ENCODE measurements around the gene MT1X. TPM values are rescaled to one million over a fixed set of nuclear protein-coding genes. Genes with fewer than 3 reads are reported as not detected.
"Not testable (repeated sequence)": the region's sequence is repeated elsewhere in the genome, so short reads cannot be mapped to it uniquely, and the experiment has no call there.

MT1X gene
- total RNA-seq, 1 donor from 2014 or later = 39.3 TPM

DNA sequence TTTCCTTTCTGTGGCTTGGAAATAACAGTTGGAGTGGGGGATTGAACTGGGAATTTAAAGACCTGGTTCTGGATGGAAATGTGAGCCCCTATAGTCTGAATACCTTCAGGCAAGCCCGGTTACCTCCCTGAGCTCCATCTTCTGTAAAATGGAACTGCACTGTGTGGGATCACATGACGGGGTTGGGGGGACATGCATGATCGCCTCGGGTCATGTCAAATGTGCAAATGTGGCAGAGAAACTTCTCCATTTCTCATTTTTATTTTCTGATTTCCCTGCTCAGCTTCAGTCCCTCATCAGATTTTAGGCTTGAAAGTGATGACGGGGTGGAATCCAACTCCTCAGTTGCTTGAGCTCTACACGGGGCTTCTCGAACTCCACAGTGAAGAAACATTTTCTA lies 29.1 kb upstream of the MT1X start:
- H3K36me3 Mint-ChIP-seq = no peaks in the 10 kb centered on the region
- peaks cover 4% of the 10 kb centered on the region for H3K4me1 Mint-ChIP-seq (ENCODE audit: unreplicated experiment)
- TF ChIP-seq, protein P1, sequence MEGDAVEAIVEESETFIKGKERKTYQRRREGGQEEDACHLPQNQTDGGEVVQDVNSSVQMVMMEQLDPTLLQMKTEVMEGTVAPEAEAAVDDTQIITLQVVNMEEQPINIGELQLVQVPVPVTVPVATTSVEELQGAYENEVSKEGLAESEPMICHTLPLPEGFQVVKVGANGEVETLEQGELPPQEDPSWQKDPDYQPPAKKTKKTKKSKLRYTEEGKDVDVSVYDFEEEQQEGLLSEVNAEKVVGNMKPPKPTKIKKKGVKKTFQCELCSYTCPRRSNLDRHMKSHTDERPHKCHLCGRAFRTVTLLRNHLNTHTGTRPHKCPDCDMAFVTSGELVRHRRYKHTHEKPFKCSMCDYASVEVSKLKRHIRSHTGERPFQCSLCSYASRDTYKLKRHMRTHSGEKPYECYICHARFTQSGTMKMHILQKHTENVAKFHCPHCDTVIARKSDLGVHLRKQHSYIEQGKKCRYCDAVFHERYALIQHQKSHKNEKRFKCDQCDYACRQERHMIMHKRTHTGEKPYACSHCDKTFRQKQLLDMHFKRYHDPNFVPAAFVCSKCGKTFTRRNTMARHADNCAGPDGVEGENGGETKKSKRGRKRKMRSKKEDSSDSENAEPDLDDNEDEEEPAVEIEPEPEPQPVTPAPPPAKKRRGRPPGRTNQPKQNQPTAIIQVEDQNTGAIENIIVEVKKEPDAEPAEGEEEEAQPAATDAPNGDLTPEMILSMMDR (conservative IDR thresholded peaks at IDR 0.05) = no peak
- no peak overlapping the region for H3K4me3 Mint-ChIP-seq
- no peak overlapping the region for H3K27ac Mint-ChIP-seq
- DNase-seq (ENCODE audit: extremely low spot score, unreplicated experiment) = no peak
- no peaks in the 10 kb centered on the region for H3K9me3 Mint-ChIP-seq
- H3K27me3 Mint-ChIP-seq = peaks cover 89% of the 10 kb centered on the region

DNA sequence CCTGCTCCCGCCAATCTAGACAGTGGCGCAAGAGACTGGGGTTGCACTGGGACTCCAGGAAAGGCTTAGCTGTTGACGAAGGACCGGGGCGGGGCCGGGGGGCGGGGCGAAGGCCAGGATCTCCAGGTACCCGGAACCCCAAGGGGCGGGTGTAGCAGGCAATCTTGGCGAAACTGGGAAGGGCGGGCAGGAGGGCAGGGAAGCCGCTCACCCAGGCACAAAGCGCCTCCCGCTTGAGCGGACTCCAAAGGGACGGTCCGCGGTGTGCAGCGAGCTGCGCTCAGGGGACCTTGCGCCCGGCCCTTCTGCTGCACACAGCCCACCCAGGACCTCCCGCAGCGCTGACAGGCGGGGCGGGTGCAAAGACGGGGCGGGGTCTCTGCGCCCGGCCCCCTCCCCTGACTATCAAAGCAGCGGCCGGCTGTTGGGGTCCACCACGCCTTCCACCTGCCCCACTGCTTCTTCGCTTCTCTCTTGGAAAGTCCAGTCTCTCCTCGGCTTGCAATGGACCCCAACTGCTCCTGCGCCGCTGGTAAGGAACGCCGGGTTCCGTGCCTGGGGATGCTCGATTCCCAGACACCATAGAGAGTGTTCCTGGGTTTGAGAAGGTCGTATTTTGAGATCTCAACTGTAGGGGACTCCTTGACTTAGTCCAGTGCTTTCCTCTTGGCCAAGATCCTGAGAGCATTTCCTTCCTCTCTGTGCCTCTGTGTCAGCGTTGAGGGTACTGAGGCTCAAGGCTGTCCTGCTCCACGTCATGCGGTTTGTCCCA lies 24.5 kb upstream of the MT1X start, which contains the start of gene MT1F:
Gene MT1F (plus strand): TSS at position 405 of the 772 bp plus-strand sequence. CDS start 100 bp downstream, at position 505.
- TF ChIP-seq, protein P1 (conservative IDR thresholded peaks at IDR 0.05) = no peak
- DNase-seq (ENCODE audit: extremely low spot score, unreplicated experiment) = no peak
- Mint-ChIP-seq H3K27ac (peak within 1 kb of the TSS; percentile 78), H3K4me1 (ENCODE audit: unreplicated experiment) (peaks cover 10% of the 10 kb centered on the region), H3K9me3 (no peaks in the 10 kb centered on the region), H3K36me3 (no peaks in the 10 kb centered on the region), H3K4me3 (peak within 1 kb of the TSS; percentile 93), H3K27me3 (peaks cover 89% of the 10 kb centered on the region)

DNA sequence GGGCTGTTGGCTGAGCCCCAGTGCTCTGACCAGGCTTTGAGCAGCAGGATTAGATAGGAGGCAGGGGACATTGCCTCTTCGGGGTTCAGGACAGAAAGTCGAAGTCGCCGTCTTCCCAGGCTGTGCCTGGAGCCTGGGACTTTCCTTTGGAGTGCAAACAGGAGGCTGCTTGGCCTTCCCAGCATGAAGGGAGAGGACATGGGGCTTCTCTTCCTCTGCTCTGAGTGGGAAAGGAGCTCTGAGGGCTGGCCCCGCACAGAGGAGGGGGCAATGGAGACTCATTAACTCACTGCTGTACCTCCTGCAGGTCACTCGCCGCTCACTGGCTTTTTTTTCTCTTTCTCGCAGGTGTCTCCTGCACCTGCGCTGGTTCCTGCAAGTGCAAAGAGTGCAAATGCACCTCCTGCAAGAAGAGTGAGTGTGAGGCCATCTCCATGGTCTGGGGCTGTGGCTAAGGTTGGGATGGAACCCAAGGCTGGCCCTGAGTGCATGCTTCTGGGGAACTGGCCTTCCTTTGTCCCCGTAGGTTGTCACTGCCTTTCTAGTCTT lies 23.9 kb upstream of the MT1X start:
- Mint-ChIP-seq H3K27ac (peak overlapping the region; percentile 78), H3K4me3 (peak overlapping the region; percentile 93), H3K4me1 (ENCODE audit: unreplicated experiment) (peaks cover 11% of the 10 kb centered on the region), H3K9me3 (no peaks in the 10 kb centered on the region), H3K27me3 (peaks cover 88% of the 10 kb centered on the region), H3K36me3 (no peaks in the 10 kb centered on the region)
- TF ChIP-seq, protein P1 (conservative IDR thresholded peaks at IDR 0.05) = no peak
- no peak for DNase-seq (ENCODE audit: extremely low spot score, unreplicated experiment)

DNA sequence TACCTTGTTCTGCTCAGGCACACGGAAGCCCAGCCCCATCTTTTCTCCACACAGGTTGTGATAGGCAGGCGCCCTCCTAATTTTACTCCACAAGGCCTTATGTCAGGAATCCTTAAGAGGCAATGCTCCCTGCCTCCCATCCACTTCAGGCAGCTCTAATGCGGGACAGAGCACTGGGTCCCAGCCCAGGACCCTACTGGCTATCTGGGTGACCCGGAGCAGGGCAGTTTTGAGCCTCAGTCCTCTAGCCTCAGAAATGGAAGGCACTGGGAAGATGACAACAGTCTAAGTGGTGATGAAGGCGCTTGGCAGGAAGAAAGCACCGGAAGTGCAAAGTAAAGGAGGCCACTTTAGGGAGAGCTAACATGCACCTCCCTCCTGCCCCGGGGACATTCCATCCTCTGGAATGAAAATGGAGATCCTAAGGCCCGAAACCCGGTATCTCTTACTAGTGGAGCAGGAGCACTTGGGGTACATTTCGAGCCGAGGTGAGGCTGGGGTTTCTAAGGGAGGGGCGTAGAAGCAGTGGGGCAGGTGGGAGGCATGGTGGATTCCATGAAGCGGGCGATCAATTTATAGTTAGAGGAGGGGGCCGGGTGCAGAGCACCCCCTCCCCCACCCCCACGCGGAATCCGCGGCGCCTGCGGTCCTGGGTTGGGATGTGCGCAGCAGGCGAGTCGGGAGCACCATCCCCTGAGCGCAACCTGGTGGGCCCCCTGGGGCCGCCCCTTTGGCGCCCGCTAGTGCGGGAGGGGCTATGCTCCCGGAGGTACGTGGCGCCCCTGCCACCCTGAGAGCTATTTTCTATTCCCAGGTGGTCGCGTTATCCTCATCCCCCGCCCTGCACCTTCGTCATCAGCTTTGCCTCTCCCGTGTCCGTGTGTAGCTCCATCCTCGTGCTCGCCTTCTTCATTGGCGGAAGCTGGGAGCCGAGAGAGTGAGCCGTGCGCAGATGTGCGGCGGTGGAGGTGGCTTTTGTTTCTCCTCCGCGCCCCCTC lies 19.6 kb upstream of the MT1X start:
- no peaks in the 10 kb centered on the region for H3K9me3 Mint-ChIP-seq
- no peaks in the 10 kb centered on the region for H3K36me3 Mint-ChIP-seq
- H3K4me1 Mint-ChIP-seq (ENCODE audit: unreplicated experiment) = peaks cover 13% of the 10 kb centered on the region
- peak overlapping the region; percentile 79 for H3K4me3 Mint-ChIP-seq
- H3K27me3 Mint-ChIP-seq = peaks cover 98% of the 10 kb centered on the region
- H3K27ac Mint-ChIP-seq = no peak overlapping the region
- TF ChIP-seq, protein P1 (conservative IDR thresholded peaks at IDR 0.05) = no peak
- DNase-seq (ENCODE audit: extremely low spot score, unreplicated experiment) = no peak

DNA sequence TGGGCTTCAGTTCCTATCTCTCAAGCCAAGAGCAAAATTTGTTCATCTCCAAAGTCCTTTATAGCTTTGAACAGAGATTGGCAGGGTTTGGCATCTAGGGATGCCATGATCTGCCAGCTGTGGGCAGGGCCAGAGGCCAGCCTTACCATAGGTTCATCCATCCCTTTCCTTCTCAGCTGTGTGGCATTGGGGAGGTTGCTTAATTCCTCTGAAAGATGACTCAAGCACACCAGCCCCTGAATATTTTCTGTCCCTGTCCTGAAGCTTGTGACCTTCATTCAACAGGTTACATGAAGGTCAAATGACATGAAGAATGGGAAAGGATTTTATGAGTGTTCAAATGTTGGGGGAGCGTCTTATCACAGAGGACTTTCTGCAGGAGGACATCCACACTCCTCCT lies 17.8 kb upstream of the MT1X start:
- Mint-ChIP-seq H3K9me3 (no peaks in the 10 kb centered on the region), H3K36me3 (no peaks in the 10 kb centered on the region), H3K27ac (no peak overlapping the region), H3K4me3 (no peak overlapping the region), H3K27me3 (peaks cover 99% of the 10 kb centered on the region), H3K4me1 (ENCODE audit: unreplicated experiment) (peaks cover 9% of the 10 kb centered on the region)
- DNase-seq (ENCODE audit: extremely low spot score, unreplicated experiment) = no peak
- TF ChIP-seq, protein P1 (conservative IDR thresholded peaks at IDR 0.05) = no peak

DNA sequence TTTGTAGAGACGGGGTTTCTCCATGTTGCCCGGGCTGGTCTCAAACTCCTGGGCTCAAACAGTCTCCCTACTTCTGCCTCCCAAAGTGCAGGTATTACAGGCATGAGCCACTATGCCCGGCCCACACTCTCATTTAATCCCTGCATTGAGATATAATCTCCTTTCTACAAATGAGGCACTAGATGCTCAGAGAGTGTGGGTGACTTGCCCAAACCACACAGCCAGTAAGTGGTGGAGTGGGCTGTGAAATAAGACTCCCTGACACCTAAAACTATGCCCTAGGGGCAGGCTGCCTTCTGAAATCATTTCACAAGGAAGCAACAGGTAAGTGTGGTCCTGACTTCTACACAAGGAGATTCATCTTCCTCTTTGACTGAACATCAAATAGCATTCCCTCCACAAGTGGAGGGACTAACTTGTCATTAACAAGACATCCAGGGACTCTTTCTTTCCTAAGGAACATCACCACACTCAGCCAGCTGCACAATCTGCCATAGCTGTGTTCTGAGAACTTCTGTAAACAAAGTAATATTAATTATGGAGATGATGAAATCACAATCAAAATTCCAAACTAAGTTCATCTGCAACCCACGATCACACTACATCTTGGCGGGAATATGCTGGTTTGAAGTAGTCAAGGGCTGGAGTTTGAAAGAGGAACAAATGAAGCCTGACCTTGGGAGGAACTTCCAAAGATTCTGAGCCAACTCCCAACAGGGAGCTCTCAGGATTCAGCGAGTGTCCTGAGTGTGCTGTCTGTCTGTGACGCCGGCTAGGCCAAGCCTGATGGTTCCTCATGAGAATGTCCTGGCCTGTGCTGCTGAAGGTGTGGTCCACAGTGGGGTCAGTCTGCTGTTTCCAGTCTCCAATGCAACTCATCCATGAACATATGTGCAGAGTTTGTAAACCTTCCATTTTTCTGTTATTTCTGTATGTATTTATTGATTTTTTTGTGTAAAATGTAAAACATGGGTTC lies 16.7 kb upstream of the MT1X start:
- not testable (repeated sequence) for DNase-seq (ENCODE audit: extremely low spot score, unreplicated experiment); H3K4me1 Mint-ChIP-seq (ENCODE audit: unreplicated experiment); H3K9me3 Mint-ChIP-seq; H3K36me3 Mint-ChIP-seq; H3K27ac Mint-ChIP-seq; H3K4me3 Mint-ChIP-seq
- H3K27me3 Mint-ChIP-seq = peaks cover 99% of the 10 kb centered on the region

Measured in type B pancreatic cell (in vitro differentiated cells).